Measurements from ENCODE around the gene ACADL. TPM values are rescaled to one million over a fixed set of nuclear protein-coding genes. Genes with fewer than 3 reads are reported as not detected.
A peak's percentile ranks its signal among the peaks of the same experiment; 100 is the strongest.

Gene ACADL
- total RNA-seq, 1 donor, result 0.63 TPM

DNA sequence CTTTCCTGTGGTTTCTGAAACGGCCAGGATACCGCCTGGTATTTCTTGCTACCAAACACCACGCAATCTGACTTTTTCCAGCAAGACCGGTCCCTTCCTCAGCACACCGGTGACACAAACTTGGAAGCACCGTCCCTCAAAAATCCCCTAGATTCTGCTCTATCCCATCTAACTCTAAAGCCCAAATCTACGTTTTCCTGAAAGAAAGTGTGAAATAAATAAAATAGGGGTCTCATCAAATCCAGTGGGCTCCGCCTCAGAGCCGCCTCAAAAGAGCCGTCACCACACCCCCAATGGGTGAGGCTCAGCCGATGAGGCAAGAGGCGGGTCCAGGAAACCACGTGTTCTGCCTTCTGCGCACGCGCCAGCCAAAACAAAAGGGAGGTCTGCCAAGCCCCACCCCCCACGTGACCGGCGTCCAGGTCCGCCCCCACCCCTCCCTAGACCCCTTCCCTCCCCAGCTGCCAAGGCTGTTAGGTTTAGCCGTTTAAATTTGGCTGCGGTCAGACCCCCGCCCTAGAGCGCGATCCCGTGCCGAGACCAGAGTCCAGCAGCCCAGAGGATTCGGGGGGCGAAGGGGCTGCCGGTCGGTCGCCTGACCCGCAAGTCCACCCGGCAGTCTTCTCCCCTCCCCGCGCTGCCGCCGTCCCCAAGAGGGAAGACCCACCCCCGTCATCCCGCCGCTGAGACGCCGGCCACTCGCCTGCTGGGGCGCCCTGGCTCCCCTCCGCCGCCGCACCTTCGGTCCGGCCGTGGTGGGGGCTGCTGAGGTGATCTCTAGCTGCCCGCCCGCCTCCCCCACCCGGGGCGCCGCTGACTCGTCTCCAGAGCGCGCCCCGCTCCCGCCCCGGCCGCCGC is 54.6 kb downstream of the ACADL start:
- TF ChIP-seq, protein P1, sequence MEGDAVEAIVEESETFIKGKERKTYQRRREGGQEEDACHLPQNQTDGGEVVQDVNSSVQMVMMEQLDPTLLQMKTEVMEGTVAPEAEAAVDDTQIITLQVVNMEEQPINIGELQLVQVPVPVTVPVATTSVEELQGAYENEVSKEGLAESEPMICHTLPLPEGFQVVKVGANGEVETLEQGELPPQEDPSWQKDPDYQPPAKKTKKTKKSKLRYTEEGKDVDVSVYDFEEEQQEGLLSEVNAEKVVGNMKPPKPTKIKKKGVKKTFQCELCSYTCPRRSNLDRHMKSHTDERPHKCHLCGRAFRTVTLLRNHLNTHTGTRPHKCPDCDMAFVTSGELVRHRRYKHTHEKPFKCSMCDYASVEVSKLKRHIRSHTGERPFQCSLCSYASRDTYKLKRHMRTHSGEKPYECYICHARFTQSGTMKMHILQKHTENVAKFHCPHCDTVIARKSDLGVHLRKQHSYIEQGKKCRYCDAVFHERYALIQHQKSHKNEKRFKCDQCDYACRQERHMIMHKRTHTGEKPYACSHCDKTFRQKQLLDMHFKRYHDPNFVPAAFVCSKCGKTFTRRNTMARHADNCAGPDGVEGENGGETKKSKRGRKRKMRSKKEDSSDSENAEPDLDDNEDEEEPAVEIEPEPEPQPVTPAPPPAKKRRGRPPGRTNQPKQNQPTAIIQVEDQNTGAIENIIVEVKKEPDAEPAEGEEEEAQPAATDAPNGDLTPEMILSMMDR (IDR thresholded peaks at IDR 0.05; ENCODE audit: insufficient read depth, low read length), result no peak
- DNase-seq (ENCODE audit: low read depth), result peak; percentile 96
- H3K4me3 ChIP-seq (ENCODE audit: low read depth, low read length), result peak overlapping the region; percentile 80

DNA sequence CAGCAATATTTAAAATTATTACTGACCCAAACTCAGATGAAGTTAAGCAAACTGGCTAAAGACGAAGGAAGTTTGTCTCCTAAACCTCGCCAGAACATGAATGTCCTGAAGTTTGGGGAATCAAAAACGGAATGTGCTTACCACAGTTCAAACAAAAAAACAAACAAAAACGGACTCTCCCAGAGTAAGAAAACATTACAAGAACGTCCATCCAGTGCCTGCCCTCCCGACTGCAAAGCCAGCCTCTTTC is 55.1 kb downstream of the ACADL start:
- H3K4me3 ChIP-seq (ENCODE audit: low read depth, low read length), result peak overlapping the region; percentile 79
- TF ChIP-seq, protein P1 (IDR thresholded peaks at IDR 0.05; ENCODE audit: insufficient read depth, low read length), result no peak
- no peak for DNase-seq (ENCODE audit: low read depth)

DNA sequence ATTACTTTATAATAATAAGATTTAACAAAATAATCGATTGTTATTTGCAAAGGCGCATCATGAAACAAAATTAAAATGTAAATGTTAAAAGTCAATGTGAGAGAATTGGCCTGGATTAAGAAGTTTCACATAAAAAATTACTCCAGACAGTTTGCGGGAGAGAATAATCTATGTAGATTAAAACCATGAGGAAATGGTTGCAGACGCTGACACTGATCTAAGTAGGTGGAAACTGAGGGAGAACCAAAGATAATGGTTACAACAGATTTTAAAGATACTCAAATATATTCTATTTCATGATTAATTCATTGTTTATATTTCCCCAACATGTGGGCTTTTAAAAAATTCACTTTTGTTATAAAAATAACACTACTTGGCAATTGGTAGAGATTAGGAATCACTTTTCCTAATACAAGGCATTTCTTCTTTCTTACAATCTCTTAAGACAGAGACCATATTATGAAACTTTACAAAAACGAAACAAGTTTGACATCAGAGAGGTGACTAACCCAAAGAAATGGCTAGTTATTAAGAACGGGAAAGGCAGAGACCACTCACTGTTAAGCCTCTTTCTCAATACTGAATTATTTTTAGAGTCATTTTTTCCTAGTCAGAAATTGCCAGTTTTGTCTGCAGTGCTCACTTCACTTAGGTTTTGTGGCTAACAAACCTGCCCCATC is 55.6 kb downstream of the ACADL start:
- peak overlapping the region; percentile 79 for H3K4me3 ChIP-seq (ENCODE audit: low read depth, low read length)
- peak; percentile 84 for DNase-seq (ENCODE audit: low read depth)
- TF ChIP-seq, protein P1 (IDR thresholded peaks at IDR 0.05; ENCODE audit: insufficient read depth, low read length), result no peak

DNA sequence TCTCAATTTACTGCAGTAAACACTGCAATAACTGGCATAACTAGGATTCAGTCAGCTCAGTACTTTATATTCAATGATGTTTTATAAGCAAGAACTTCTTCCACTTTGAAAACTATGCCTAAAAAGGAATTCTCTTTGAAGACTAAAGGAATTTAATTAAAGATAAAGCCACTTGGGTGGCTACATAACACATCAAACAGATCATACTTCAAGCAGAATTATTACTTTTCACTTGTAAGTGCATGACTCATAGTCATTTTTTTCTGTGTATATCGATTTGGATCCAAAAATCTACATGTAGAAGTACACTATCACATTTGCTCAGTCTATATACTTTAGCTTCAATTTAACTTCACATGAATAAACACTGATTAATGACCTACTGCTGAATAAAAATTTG is 58.0 kb downstream of the ACADL start:
- TF ChIP-seq, protein P1 (IDR thresholded peaks at IDR 0.05; ENCODE audit: insufficient read depth, low read length), result no peak
- DNase-seq (ENCODE audit: low read depth), result peak; percentile 41
- H3K4me3 ChIP-seq (ENCODE audit: low read depth, low read length), result no peak overlapping the region

DNA sequence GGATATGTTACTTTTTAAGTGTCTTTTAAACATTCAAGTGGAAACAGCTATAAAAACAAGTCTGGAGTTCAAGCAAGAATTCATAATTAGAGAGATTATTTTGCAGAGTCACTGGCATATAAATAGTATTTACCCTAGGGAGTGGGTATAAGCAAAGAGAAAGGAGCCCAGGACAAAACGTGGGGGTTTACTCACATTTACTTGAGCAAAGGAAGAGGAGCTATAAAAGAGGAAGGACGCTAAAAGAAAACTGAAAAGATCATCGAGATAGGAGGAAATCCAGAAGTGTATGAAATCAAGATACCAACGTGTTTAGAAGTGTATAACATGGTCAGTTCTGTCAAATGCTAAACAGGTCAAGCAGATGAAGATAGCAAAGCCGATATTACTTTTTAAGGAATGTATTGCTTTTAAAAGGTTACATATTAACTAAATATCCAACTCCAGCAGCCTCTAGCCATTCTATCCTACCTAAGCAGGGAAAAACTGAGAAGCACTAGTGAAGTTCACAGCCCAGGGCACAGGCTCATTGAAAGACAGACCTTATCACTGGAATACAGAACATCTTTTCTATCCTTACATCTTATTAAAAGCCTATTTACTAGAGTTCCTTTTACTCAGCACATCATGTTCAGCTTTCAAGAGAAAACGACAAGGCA is 62.7 kb downstream of the ACADL start:
- no peak for DNase-seq (ENCODE audit: low read depth)
- H3K4me3 ChIP-seq (ENCODE audit: low read depth, low read length), result no peak overlapping the region
- TF ChIP-seq, protein P1 (IDR thresholded peaks at IDR 0.05; ENCODE audit: insufficient read depth, low read length), result no peak

DNA sequence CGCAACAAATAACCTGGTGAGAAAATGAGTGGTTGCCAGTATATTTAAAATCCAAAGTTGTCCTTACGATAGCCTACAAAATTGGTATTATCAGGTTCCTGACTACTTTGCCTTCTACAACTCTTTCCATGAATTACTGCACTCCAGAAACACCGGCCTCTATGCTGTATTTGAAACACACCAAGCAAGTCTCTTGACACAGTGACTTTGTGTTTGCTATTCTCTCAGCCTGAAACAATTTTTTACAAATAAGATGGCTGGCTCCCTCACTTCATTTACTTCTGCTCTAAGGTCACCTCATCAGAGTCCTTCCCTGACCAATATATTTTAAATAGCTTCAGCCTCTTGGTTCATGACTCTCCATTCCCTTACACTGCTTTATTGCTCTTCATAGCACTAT is 66.2 kb downstream of the ACADL start:
- no peak for DNase-seq (ENCODE audit: low read depth)
- TF ChIP-seq, protein P1 (IDR thresholded peaks at IDR 0.05; ENCODE audit: insufficient read depth, low read length), result no peak
- H3K4me3 ChIP-seq (ENCODE audit: low read depth, low read length), result no peak overlapping the region
